H9 (cell line): ENCODE measurements around the gene MYO10. TPM values are rescaled to one million over a fixed set of nuclear protein-coding genes. Genes with fewer than 3 reads are reported as not detected.

Experiments
- DNase-seq: peaks from one replicate; pipeline ENCODE4 v3.0.0-alpha.2; 2017
- H2AFZ ChIP-seq: one replicate; pipeline ENCODE4 v1.6.1; 2013; ENCODE audit warnings: mild to moderate bottlenecking, low read length, control low read depth, moderate library complexity
- H2AK5ac ChIP-seq: 2 replicates; pipeline ENCODE4 v1.6.1; 2013; ENCODE audit warnings: low read length, control low read depth, mixed read lengths; ENCODE audit not compliant: insufficient read length
- H2BK120ac ChIP-seq: one replicate; pipeline ENCODE4 v1.6.1; 2013; ENCODE audit warnings: low read depth, mild to moderate bottlenecking, low read length, control low read depth, inconsistent platforms; ENCODE audit not compliant: poor library complexity, severe bottlenecking
- H2BK12ac ChIP-seq: 2 replicates; pipeline ENCODE4 v1.6.1; 2013; ENCODE audit warnings: low read length, control low read depth, mixed read lengths, low read depth; ENCODE audit not compliant: insufficient read length
- H2BK15ac ChIP-seq: 2 replicates; pipeline ENCODE4 v1.6.1; 2013; ENCODE audit warnings: low read depth, low read length, control low read depth
- H2BK20ac ChIP-seq: one replicate; pipeline ENCODE4 v1.6.1; 2013; ENCODE audit warnings: low read depth, mild to moderate bottlenecking, low read length, control low read depth, inconsistent platforms; ENCODE audit not compliant: poor library complexity, severe bottlenecking
- H2BK5ac ChIP-seq: 2 replicates; pipeline ENCODE4 v1.6.1; 2013; ENCODE audit warnings: low read length, control low read depth, mixed read lengths; ENCODE audit not compliant: insufficient read length
- H3K14ac ChIP-seq: 2 replicates; pipeline ENCODE4 v1.6.1; 2013; ENCODE audit warnings: low read length, control low read depth; ENCODE audit not compliant: insufficient read depth
- H3K18ac ChIP-seq: 2 replicates; pipeline ENCODE4 v1.6.1; 2013; ENCODE audit warnings: low read depth, mild to moderate bottlenecking, mixed read lengths, low read length, control low read depth; ENCODE audit not compliant: insufficient read length
- H3K23ac ChIP-seq: 2 replicates; pipeline ENCODE4 v1.6.1; 2013; ENCODE audit warnings: low read length, control low read depth, mixed read lengths, low read depth; ENCODE audit not compliant: insufficient read length
- H3K23me2 ChIP-seq: 2 replicates; pipeline ENCODE4 v1.6.1; 2013; ENCODE audit warnings: low read depth, mild to moderate bottlenecking, mixed read lengths, low read length, control low read depth; ENCODE audit not compliant: insufficient read length, poor library complexity, severe bottlenecking
- H3K27ac ChIP-seq: 2 replicates; pipeline ENCODE4 v1.5.1; 2013; ENCODE audit warnings: low read length, control low read depth, mixed read lengths, low read depth; ENCODE audit not compliant: insufficient read length
- H3K27me3 ChIP-seq: 2 replicates; pipeline ENCODE4 v1.6.1; 2013; ENCODE audit warnings: low read length, control low read depth, inconsistent platforms; ENCODE audit not compliant: insufficient read depth
- H3K4ac ChIP-seq: 2 replicates; pipeline ENCODE4 v1.6.1; 2013; ENCODE audit warnings: low read depth, mild to moderate bottlenecking, control low read depth, inconsistent platforms, low read length, moderate library complexity
- H3K4me1 ChIP-seq: 2 replicates; pipeline ENCODE4 v1.6.1; 2013; ENCODE audit warnings: low read length, control low read depth, inconsistent platforms; ENCODE audit not compliant: insufficient read depth
- H3K4me2 ChIP-seq: 2 replicates; pipeline ENCODE4 v1.6.1; 2013; ENCODE audit warnings: low read length, control low read depth, mixed read lengths; ENCODE audit not compliant: insufficient read length, insufficient read depth
- H3K56ac ChIP-seq: 2 replicates; pipeline ENCODE4 v1.6.1; 2013; ENCODE audit warnings: low read depth, mild to moderate bottlenecking, mixed read lengths, low read length, control low read depth; ENCODE audit not compliant: insufficient read length
- H3K79me1 ChIP-seq: 2 replicates; pipeline ENCODE4 v1.6.1; 2013; ENCODE audit warnings: low read depth, mild to moderate bottlenecking, moderate library complexity, low read length, control low read depth, inconsistent platforms; ENCODE audit not compliant: insufficient read depth, poor library complexity, severe bottlenecking
- H3K79me2 ChIP-seq: 2 replicates; pipeline ENCODE4 v1.6.1; 2013; ENCODE audit warnings: low read length, control low read depth, inconsistent platforms; ENCODE audit not compliant: insufficient read depth
- H3K9ac ChIP-seq: 2 replicates; pipeline ENCODE4 v1.6.1; 2013; ENCODE audit warnings: low read length, control low read depth, mixed read lengths; ENCODE audit not compliant: insufficient read length; ENCODE audit errors: extremely low read depth
- H3K9me3 ChIP-seq: one replicate; pipeline ENCODE4 v1.6.1; 2013; ENCODE audit warnings: low read depth, low read length, inconsistent platforms; ENCODE audit not compliant: control insufficient read depth
- H3T11ph ChIP-seq: one replicate; pipeline ENCODE4 v1.6.1; 2013; ENCODE audit warnings: mild to moderate bottlenecking, low read length, control low read depth, inconsistent platforms
- H4K20me1 ChIP-seq: one replicate; pipeline ENCODE4 v1.6.1; 2013; ENCODE audit not compliant: control insufficient read depth, insufficient read length, insufficient read depth
- H4K5ac ChIP-seq: 2 replicates; pipeline ENCODE4 v1.6.1; 2013; ENCODE audit warnings: low read depth, mild to moderate bottlenecking, mixed read lengths, low read length, control low read depth; ENCODE audit not compliant: insufficient read length
- H4K8ac ChIP-seq: replicated peaks from 2 replicates; pipeline ENCODE4 v1.6.1; 2013; ENCODE audit warnings: low read length, control low read depth, mixed read lengths, low read depth; ENCODE audit not compliant: insufficient read length
- H4K91ac ChIP-seq: 2 replicates; pipeline ENCODE4 v1.6.1; 2013; ENCODE audit warnings: low read depth, mild to moderate bottlenecking, moderate library complexity, mixed read lengths, low read length, control low read depth; ENCODE audit not compliant: insufficient read length
- H3K27ac Mint-ChIP-seq, 3 experiments: 2 replicates in 2 of 3; 3 replicates in 1 of 3; pipeline ENCODE4 v1.8.0; 2020 to 2021; ENCODE audit warnings: mixed read lengths in 3 of 3, mild to moderate bottlenecking in 1 of 3, moderate library complexity in 1 of 3
- H3K27me3 Mint-ChIP-seq: 2 replicates; pipeline ENCODE4 v1.8.0; 2021; ENCODE audit warnings: low read depth, mild to moderate bottlenecking, moderate library complexity, mixed read lengths
- H3K36me3 Mint-ChIP-seq, 3 experiments: 2 replicates in 2 of 3; 3 replicates in 1 of 3; pipeline ENCODE4 v1.8.0; 2020 to 2021; ENCODE audit warnings: low read depth in 3 of 3, mixed read lengths in 3 of 3; ENCODE audit not compliant: insufficient read depth in 1 of 3
- H3K4me1 Mint-ChIP-seq, 2 experiments: 2 replicates each; pipeline ENCODE4 v1.8.0; 2020; ENCODE audit warnings: mixed read lengths in 2 of 2
- H3K4me3 Mint-ChIP-seq, 2 experiments: 2 replicates in 1 of 2; 3 replicates in 1 of 2; pipeline ENCODE4 v1.8.0; 2020 to 2021; ENCODE audit warnings: mild to moderate bottlenecking in 2 of 2, mixed read lengths in 2 of 2, moderate library complexity in 1 of 2
- H3K9me3 Mint-ChIP-seq, 2 experiments: 2 replicates in 1 of 2; 3 replicates in 1 of 2; pipeline ENCODE4 v1.8.0; 2020; ENCODE audit warnings: mild to moderate bottlenecking in 2 of 2, mixed read lengths in 2 of 2, moderate library complexity in 1 of 2
- WGBS: extraction: QIAGEN DNeasy Blood & Tissue Kit; methylation state at CpG from one replicate; pipeline ENCODE4 v1.1.7; 2013; ENCODE audit warnings: missing lambda C conversion rate, low lambda C conversion rate, mixed read lengths; ENCODE audit not compliant: insufficient read length; ENCODE audit errors: extremely low coverage; 5-methylcytosine and 5-hydroxymethylcytosine counted together
- total RNA-seq: library from RNA; stranded (reverse); gene quantifications from 2 replicates; pipeline ENCODE4 v1.2.1, GENCODE V29; 2021
- TF ChIP-seq, protein P1 (sequence below): fragments of 200-600 bp; sonication (generic); conservative IDR thresholded peaks from 3 replicates; pipeline ENCODE4 v1.8.0; 2021; ENCODE audit warnings: antibody characterized with exemption, mild to moderate bottlenecking

MYO10 gene
- total RNA-seq, 1 experiment from 2014 or later: 127 TPM

DNA sequence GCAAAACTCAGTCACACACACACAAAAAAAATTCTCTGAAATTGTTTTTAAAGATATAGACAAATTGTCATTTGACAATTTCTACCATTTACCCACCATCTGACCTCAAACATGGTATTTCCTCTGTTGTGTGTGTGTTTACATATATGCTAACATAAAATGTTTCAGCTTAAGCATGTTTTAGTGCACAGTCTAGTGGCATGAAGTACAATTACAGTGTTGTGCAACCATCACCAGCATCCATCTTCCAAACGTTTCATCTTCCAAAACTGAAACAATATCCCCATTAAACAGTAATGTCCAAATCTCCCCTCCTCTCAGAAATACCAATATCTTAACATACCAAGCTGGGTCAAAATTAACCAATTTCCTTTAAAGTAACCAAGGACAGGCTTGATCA, 65.2 kb downstream of the MYO10 start:
- H2BK20ac ChIP-seq: no peak overlapping the region
- no peak overlapping the region for H3K27ac ChIP-seq
- no peak overlapping the region for H2AK5ac ChIP-seq
- no peak overlapping the region for H2BK15ac ChIP-seq
- no peak overlapping the region for H3K4ac ChIP-seq
- no peak overlapping the region for H4K91ac ChIP-seq
- no CpG with 5 or more reads among the region's 1 CpG for WGBS
- Mint-ChIP-seq H3K27ac (no peak overlapping the region), H3K27me3 (no peaks in the 10 kb centered on the region), H3K36me3 (peaks cover 38 to 43% (median 41%) of the 10 kb centered on the region in 3 experiments), H3K4me3 (no peak overlapping the region), H3K4me1 (peaks cover 36 to 37% of the 10 kb centered on the region in 2 experiments), H3K9me3 (peaks cover 25 to 30% of the 10 kb centered on the region in 2 experiments)
- H3K4me2 ChIP-seq: no peak overlapping the region
- H3K79me2 ChIP-seq: no peaks in the 10 kb centered on the region
- H3T11ph ChIP-seq: no peak overlapping the region
- H2BK5ac ChIP-seq: no peak overlapping the region
- no peak overlapping the region for H3K56ac ChIP-seq
- H3K18ac ChIP-seq: no peak overlapping the region
- TF ChIP-seq, protein P1, sequence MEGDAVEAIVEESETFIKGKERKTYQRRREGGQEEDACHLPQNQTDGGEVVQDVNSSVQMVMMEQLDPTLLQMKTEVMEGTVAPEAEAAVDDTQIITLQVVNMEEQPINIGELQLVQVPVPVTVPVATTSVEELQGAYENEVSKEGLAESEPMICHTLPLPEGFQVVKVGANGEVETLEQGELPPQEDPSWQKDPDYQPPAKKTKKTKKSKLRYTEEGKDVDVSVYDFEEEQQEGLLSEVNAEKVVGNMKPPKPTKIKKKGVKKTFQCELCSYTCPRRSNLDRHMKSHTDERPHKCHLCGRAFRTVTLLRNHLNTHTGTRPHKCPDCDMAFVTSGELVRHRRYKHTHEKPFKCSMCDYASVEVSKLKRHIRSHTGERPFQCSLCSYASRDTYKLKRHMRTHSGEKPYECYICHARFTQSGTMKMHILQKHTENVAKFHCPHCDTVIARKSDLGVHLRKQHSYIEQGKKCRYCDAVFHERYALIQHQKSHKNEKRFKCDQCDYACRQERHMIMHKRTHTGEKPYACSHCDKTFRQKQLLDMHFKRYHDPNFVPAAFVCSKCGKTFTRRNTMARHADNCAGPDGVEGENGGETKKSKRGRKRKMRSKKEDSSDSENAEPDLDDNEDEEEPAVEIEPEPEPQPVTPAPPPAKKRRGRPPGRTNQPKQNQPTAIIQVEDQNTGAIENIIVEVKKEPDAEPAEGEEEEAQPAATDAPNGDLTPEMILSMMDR: no peak
- H4K20me1 ChIP-seq: no peaks in the 10 kb centered on the region
- H4K5ac ChIP-seq: no peak overlapping the region
- H3K27me3 ChIP-seq: no peaks in the 10 kb centered on the region
- no peak for DNase-seq
- H3K23ac ChIP-seq: no peak overlapping the region
- no peak overlapping the region for H2BK120ac ChIP-seq
- H3K9ac ChIP-seq: no peak overlapping the region
- no peak overlapping the region for H3K14ac ChIP-seq
- H3K79me1 ChIP-seq: no peaks in the 10 kb centered on the region
- no peak overlapping the region for H2BK12ac ChIP-seq
- peaks cover 17% of the 10 kb centered on the region; the same call in 1 of the 2 replicates for H3K4me1 ChIP-seq
- H4K8ac ChIP-seq: no peak overlapping the region
- no peaks in the 10 kb centered on the region for H3K23me2 ChIP-seq
- H2AFZ ChIP-seq: no peak overlapping the region
- no peaks in the 10 kb centered on the region for H3K9me3 ChIP-seq
